LNCaP clone FGC (cell line): ENCODE measurements around the gene ESRRG.
"Not testable (repeated sequence)": the region's sequence is repeated elsewhere in the genome, so short reads cannot be mapped to it uniquely, and the experiment has no call there.

Experiments used
- DNase-seq: peaks from one replicate; pipeline ENCODE4 v3.0.0-alpha.2; 2011; ENCODE audit warnings: low read depth
- H3K4me3 ChIP-seq: 2 replicates; pipeline ENCODE4 v1.5.1; 2011; ENCODE audit warnings: mild to moderate bottlenecking, low read depth, low read length, control low read depth
- CTCF ChIP-seq: IDR thresholded peaks from 2 replicates; pipeline ENCODE4 v1.5.1; 2012; ENCODE audit warnings: mild to moderate bottlenecking; ENCODE audit not compliant: control insufficient read depth, insufficient read depth; ENCODE audit errors: extremely low read depth

ESRRG gene

GRCh38 chr1:216710055-216710454, 13.2 kb downstream of the ESRRG start:
- no peak overlapping the region for H3K4me3 ChIP-seq
- no peak for DNase-seq
- TF ChIP-seq CTCF = no peak

GRCh38 chr1:216705676-216706075, 17.6 kb downstream of the ESRRG start:
- TF ChIP-seq CTCF = no peak
- DNase-seq = no peak
- no peak overlapping the region for H3K4me3 ChIP-seq

GRCh38 chr1:216704065-216704464, 19.2 kb downstream of the ESRRG start:
- not testable (repeated sequence) for DNase-seq, H3K4me3 ChIP-seq

- TF ChIP-seq CTCF = no peak
- no peak overlapping the region for H3K4me3 ChIP-seq
- DNase-seq = no peak
Observed at GRCh38 chr1:216702170-216702569, 21.1 kb downstream of the ESRRG start.

GRCh38 chr1:216700779-216701178, 22.4 kb downstream of the ESRRG start:
- no peak for TF ChIP-seq CTCF
- H3K4me3 ChIP-seq = no peak overlapping the region
- DNase-seq = no peak

- TF ChIP-seq CTCF = no peak
- DNase-seq = no peak
- H3K4me3 ChIP-seq = no peak overlapping the region
Observed at GRCh38 chr1:216691710-216692109, 31.5 kb downstream of the ESRRG start.

GRCh38 chr1:216690603-216691002, 32.6 kb downstream of the ESRRG start:
- H3K4me3 ChIP-seq = no peak overlapping the region
- no peak for DNase-seq
- no peak for TF ChIP-seq CTCF

- no peak overlapping the region for H3K4me3 ChIP-seq
- TF ChIP-seq CTCF = no peak
- no peak for DNase-seq
Observed at GRCh38 chr1:216688127-216688657, 35.0 kb downstream of the ESRRG start.
